ENCODE measurements around the gene GAS1.

Gene GAS1

GRCh38 chr9:86947146-86948073, at the start of gene GAS1:
TSS of gene GAS1 (minus strand) at chr9:86947506. CDS start at chr9:86946779, 727 bp downstream.
- TF ChIP-seq CTCF (conservative IDR thresholded peaks at IDR 0.05): no peak
- no peak for TF ChIP-seq ZFX (IDR thresholded peaks at IDR 0.05)
- H3K27ac ChIP-seq: peak within 1 kb of the TSS; percentile 43

- TF ChIP-seq CTCF (conservative IDR thresholded peaks at IDR 0.05) (no peak), ZFX (IDR thresholded peaks at IDR 0.05) (no peak)
- no peak overlapping the region for H3K27ac ChIP-seq
These were observed 46.9 kb upstream of the GAS1 start for GRCh38 chr9:86994231-86994630.

GRCh38 chr9:86993830-86994229, 46.5 kb upstream of the GAS1 start:
- TF ChIP-seq ZFX (IDR thresholded peaks at IDR 0.05) (no peak), CTCF (conservative IDR thresholded peaks at IDR 0.05) (no peak)
- H3K27ac ChIP-seq: no peak overlapping the region

- TF ChIP-seq ZFX (IDR thresholded peaks at IDR 0.05) (no peak), CTCF (conservative IDR thresholded peaks at IDR 0.05) (no peak)
- H3K27ac ChIP-seq: no peak overlapping the region
These were observed 43.8 kb upstream of the GAS1 start for GRCh38 chr9:86991077-86991476.

GRCh38 chr9:86990290-86990689, 43.0 kb upstream of the GAS1 start:
- no peak for TF ChIP-seq ZFX (IDR thresholded peaks at IDR 0.05)
- TF ChIP-seq CTCF (conservative IDR thresholded peaks at IDR 0.05): no peak
- no peak overlapping the region for H3K27ac ChIP-seq

GRCh38 chr9:86987900-86988299, 40.6 kb upstream of the GAS1 start:
- TF ChIP-seq ZFX (IDR thresholded peaks at IDR 0.05) (no peak), CTCF (conservative IDR thresholded peaks at IDR 0.05) (no peak)
- H3K27ac ChIP-seq: no peak overlapping the region

GRCh38 chr9:86985132-86985647, 37.9 kb upstream of the GAS1 start:
- TF ChIP-seq CTCF (conservative IDR thresholded peaks at IDR 0.05): no peak
- no peak for TF ChIP-seq ZFX (IDR thresholded peaks at IDR 0.05)
- peak overlapping the region; percentile 13; the same call in 1 of the 2 replicates for H3K27ac ChIP-seq

Data from C4-2B (cell line).